Measurements from ENCODE around the gene HSD17B2.
"Not testable (repeated sequence)": the region's sequence is repeated elsewhere in the genome, so short reads cannot be mapped to it uniquely, and the experiment has no call there.

Gene HSD17B2

DNA sequence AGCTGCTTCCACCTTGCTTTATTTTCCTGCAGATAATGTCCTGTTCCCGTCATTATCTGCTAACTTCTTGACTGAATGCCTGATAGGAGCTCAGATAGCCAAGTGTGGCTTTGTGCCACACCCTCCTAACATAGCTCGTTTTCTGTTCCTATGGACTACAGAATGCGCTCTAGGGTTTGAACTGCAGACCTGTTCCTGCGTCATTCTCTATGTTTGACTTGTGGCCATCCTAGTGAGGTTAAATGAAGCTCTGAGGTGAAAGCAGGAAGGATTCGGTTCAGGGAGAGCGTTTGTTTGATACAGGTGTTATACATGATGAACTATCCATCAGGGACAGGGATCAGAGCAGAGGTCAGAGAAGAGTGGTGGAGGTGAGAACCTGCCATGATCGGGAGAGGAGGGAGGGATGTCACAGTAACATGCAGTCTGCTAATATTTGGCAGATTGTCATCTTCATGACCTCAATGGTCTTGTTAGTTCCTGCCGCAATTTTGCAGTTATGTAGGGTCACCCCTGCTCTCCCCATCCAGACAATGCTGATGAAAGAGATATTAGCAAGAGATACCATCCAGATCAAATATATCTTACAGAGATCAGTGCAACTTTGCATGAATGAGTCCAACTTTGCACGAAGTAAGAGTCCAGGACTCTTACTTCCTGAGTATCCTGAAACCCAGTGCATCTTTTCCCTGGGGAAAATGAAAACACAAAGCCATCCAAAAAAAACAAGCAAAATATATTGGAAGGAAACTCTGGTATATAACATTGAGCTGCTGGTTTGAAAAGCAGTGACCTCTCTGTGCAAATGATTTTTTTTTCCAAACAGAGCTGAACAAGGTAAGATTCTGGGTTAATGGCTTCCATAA is 102.1 kb downstream of the HSD17B2 start:
- no peak for TF ChIP-seq CTCF (IDR thresholded peaks at IDR 0.05; ENCODE audit: extremely low read depth, insufficient read depth, missing control alignments)
- no peak for DNase-seq (ENCODE audit: low spot score)
- in situ Hi-C loops (cut with MboI; ENCODE audit: low pct_unique_long_range_greater_than_20kb, low sequenced_read_pairs, unreplicated experiment): no loop called here

GRCh38 chr16:82137822-82138167 is 102.7 kb downstream of the HSD17B2 start:
- in situ Hi-C loops (cut with MboI; ENCODE audit: low pct_unique_long_range_greater_than_20kb, low sequenced_read_pairs, unreplicated experiment): no loop called here
- TF ChIP-seq CTCF (IDR thresholded peaks at IDR 0.05; ENCODE audit: extremely low read depth, insufficient read depth, missing control alignments): no peak

DNA sequence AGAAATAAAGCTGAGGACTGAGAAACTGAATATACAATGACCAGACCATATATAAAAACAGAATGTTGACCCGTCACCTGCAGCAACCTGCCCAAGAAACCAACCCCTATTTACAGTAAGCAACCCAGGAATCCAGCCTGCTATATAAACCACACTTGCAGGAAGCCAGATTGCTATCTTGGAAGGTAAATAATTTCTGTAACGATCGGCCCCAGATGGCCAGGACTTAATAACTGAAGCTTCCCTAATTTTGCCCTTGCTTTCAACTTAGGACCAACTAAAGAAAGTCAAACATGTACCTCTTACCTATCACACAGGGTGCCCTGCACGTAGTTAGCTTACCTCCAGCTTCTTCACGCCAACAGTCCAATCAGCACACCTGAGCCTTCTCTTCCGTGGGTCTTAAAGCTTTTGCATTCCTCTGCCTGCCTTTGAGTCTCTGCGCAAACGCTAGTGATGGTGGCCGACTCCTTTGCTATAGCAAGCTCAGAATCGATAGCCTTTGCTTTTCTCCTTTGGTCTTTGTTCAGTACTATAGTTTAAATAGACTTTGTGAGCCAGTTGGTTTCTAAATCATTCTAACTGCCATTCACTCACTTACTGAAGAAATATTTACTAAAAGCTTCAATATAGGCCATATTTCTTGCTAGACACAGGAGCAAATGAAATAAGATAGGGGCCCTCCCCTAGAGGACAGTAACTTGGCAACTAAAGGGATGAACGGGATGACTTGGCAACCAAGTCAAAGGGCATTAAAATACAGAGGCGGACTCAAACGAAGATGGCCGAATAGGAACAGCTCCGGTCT is 103.6 kb downstream of the HSD17B2 start:
- in situ Hi-C loops (cut with MboI; ENCODE audit: low pct_unique_long_range_greater_than_20kb, low sequenced_read_pairs, unreplicated experiment): no loop called here
- DNase-seq (ENCODE audit: low spot score): no peak
- TF ChIP-seq CTCF (IDR thresholded peaks at IDR 0.05; ENCODE audit: extremely low read depth, insufficient read depth, missing control alignments): no peak

More at GRCh38 chr16:82137822-82138167, 102.7 kb downstream of the HSD17B2 start:
- DNase-seq (ENCODE audit: low spot score): no peak

DNA sequence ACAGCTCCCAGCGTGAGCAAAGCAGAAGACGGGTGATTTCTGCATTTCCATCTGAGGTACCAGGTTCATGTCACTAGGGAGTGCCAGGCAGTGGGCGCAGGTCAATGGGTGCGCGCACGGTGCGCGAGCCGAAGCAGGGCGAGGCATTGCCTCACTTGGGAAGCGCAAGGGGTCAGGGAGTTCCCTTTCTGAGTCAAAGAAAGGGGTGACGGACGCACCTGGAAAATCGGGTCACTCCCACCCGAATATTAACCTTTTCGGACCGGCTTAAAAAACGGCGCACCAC is 104.2 kb downstream of the HSD17B2 start:
- in situ Hi-C loops (cut with MboI; ENCODE audit: low pct_unique_long_range_greater_than_20kb, low sequenced_read_pairs, unreplicated experiment); DNase-seq (ENCODE audit: low spot score): not testable (repeated sequence)

- TF ChIP-seq CTCF (IDR thresholded peaks at IDR 0.05; ENCODE audit: extremely low read depth, insufficient read depth, missing control alignments): no peak
- in situ Hi-C loops (cut with MboI; ENCODE audit: low pct_unique_long_range_greater_than_20kb, low sequenced_read_pairs, unreplicated experiment): no loop called here
- no peak for DNase-seq (ENCODE audit: low spot score)
These were observed 111.5 kb downstream of the HSD17B2 start for GRCh38 chr16:82146556-82146955.

DNA sequence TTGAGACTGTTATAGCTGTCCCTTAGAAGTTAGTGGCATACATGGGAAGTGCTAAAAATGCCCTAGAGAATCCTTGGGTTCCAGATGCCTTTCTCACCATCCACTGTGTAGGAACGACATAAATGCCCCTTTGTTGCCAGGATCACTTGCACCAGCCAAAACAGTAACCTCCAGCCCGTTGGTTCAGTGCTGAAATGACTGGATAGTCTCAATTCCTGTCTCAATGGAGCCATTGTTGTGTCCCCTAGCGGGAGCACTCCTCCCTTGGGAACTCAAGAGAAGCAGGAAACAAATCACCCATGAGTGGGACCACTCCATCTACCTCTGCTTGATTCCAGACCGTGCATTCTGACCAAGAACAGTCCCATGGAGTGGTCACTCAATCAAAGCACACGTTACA is 111.9 kb downstream of the HSD17B2 start:
- no peak for DNase-seq (ENCODE audit: low spot score)
- no peak for TF ChIP-seq CTCF (IDR thresholded peaks at IDR 0.05; ENCODE audit: extremely low read depth, insufficient read depth, missing control alignments)
- in situ Hi-C loops (cut with MboI; ENCODE audit: low pct_unique_long_range_greater_than_20kb, low sequenced_read_pairs, unreplicated experiment): no loop called here

DNA sequence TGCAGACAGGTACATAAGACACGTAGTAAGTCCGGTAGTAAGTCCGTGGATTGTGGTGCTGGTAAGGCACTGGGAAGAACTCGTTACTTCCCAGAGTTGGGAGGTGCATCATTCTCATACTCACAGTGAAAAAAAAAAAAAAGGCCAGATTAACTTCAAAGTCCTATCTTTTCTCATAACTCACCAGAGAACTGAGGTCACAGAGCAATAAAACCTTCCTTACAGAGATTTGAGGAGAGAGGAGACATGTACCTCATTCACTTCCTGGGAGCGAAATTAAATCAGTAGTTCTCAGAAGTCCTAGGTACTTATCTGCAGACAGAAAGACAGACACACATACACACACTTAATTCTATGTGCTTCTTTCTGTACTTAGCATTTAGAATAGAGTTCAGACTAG is 112.5 kb downstream of the HSD17B2 start:
- in situ Hi-C loops (cut with MboI; ENCODE audit: low pct_unique_long_range_greater_than_20kb, low sequenced_read_pairs, unreplicated experiment): no loop called here

More for the DNA sequence above, 112.5 kb downstream of the HSD17B2 start:
- no peak for DNase-seq (ENCODE audit: low spot score)
- TF ChIP-seq CTCF (IDR thresholded peaks at IDR 0.05; ENCODE audit: extremely low read depth, insufficient read depth, missing control alignments): no peak

Data from GM13977 (cell line).